Tibial artery (tissue), 4 donors: ENCODE results near the gene ASAP2.

ENCODE experiments used
- DNase-seq, 2 donors: peaks; one replicate each; pipeline ENCODE4 v3.0.0-alpha.2; 2019
- H3K27ac ChIP-seq, 2 donors: fragments of 200-600 bp; sonication (generic) in 1 of 2; 1 replicate in 1 of 2; 2 replicates in 1 of 2; pipeline ENCODE4 v1.5.1; 2018 to 2019; ENCODE audit warnings: mild to moderate bottlenecking in 1 of 2
- H3K27me3 ChIP-seq, 2 donors: fragments of 200-600 bp; sonication (generic) in 1 of 2; one replicate each; pipeline versions ENCODE4 v1.5.1 to v1.6.0; 2016 to 2019
- H3K36me3 ChIP-seq, 3 donors: fragments of 200-600 bp; sonication (generic) in 2 of 3; one replicate each; pipeline ENCODE4 v1.5.1; 2016 to 2019; ENCODE audit warnings: mild to moderate bottlenecking in 2 of 3
- H3K4me1 ChIP-seq, 4 donors: fragments of 200-600 bp; sonication (generic) in 2 of 4; 1 replicate in 3 of 4; 2 replicates in 1 of 4; pipeline ENCODE4 v1.5.1; 2016 to 2019
- H3K4me3 ChIP-seq, 2 donors: fragments of 200-600 bp; sonication (generic) in 1 of 2; 1 replicate in 1 of 2; 2 replicates in 1 of 2; pipeline ENCODE4 v1.5.1; 2018 to 2019; ENCODE audit warnings: mild to moderate bottlenecking in 2 of 2
- H3K9me3 ChIP-seq, 3 donors: fragments of 200-600 bp; sonication (generic) in 1 of 3; one replicate each; pipeline ENCODE4 v1.5.1; 2016 to 2019
- intact Hi-C: fragments of 100-400 bp; cut with DNase I; formaldehyde crosslinking; loops from one replicate; pipeline ENCODE4 v1.15.0; 2023; ENCODE audit warnings: low total_unique reads
- TF ChIP-seq, protein P1 (sequence below), 2 experiments: fragments of 200-600 bp in 1 of 2; fragments of 450-650 bp in 1 of 2; IDR thresholded peaks; one replicate each; pipeline ENCODE4 v1.5.1; 2017 to 2019; ENCODE audit warnings: antibody characterized with exemption in 2 of 2, mild to moderate bottlenecking in 1 of 2, moderate library complexity in 1 of 2

Gene ASAP2

DNA sequence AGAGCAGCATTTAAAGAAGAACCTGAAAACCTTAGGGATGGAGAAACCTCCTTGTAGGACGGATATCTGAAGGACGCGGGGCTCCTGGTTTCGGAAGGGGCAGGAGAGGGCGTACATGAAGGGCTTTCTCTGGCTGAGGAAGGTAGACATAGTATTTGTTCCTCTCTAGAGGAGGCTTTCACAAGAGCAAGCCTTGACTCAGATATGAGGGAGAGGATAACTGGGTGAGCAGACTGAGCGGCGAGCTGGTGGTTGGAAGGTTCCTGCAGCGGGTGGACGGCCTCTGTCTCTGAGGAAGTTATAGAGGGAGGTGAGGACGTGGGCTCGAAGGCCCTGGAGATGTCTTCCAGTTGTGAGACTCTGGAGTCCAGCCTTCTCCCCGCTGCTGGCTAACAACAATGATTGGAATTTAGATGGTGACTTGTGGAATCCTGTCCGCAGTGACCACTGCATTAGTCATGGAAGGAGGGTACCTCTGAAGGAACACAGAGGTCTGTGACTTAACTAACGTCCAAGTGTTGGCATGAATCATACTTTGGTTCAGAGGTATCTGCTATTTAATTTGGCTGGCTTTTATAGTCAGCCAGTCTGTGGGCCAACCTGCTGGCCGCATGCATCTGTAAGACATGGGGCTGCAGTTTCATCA is 80.9 kb downstream of the ASAP2 start:
- H3K4me3 ChIP-seq = no peak overlapping the region
- H3K4me1 ChIP-seq = peaks cover 0 to 55% (median 21%) of the 10 kb centered on the region in 4 donors
- H3K27me3 ChIP-seq = no peaks in the 10 kb centered on the region
- TF ChIP-seq, protein P1, sequence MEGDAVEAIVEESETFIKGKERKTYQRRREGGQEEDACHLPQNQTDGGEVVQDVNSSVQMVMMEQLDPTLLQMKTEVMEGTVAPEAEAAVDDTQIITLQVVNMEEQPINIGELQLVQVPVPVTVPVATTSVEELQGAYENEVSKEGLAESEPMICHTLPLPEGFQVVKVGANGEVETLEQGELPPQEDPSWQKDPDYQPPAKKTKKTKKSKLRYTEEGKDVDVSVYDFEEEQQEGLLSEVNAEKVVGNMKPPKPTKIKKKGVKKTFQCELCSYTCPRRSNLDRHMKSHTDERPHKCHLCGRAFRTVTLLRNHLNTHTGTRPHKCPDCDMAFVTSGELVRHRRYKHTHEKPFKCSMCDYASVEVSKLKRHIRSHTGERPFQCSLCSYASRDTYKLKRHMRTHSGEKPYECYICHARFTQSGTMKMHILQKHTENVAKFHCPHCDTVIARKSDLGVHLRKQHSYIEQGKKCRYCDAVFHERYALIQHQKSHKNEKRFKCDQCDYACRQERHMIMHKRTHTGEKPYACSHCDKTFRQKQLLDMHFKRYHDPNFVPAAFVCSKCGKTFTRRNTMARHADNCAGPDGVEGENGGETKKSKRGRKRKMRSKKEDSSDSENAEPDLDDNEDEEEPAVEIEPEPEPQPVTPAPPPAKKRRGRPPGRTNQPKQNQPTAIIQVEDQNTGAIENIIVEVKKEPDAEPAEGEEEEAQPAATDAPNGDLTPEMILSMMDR (IDR thresholded peaks at IDR 0.05) = no peak
- no peak for DNase-seq
- H3K27ac ChIP-seq = peak overlapping the region; percentile 32 to 43
- no peaks in the 10 kb centered on the region for H3K36me3 ChIP-seq
- no peaks in the 10 kb centered on the region for H3K9me3 ChIP-seq
- intact Hi-C loops = no loop called here

DNA sequence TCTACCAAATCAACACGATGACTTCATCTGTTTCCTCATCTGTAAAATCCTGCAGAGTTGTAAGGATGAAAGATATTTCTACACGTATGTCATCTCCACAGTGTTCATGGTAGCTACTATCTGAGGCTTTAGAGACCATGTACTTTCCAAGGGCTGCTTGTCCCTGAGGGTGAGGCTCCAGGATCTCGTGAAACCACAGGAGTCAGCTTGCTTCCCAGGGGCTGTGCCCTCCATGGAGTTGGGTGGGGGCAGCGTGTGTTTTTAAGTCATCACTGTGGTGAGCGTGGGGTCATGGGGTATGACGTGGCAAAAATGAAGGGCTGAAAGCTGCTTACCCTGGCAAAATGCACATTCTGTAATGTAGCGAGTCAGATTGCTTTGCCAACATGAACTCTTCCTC is 81.6 kb downstream of the ASAP2 start:
- TF ChIP-seq, protein P1 (IDR thresholded peaks at IDR 0.05) = no peak
- intact Hi-C loops = no loop called here

DNA sequence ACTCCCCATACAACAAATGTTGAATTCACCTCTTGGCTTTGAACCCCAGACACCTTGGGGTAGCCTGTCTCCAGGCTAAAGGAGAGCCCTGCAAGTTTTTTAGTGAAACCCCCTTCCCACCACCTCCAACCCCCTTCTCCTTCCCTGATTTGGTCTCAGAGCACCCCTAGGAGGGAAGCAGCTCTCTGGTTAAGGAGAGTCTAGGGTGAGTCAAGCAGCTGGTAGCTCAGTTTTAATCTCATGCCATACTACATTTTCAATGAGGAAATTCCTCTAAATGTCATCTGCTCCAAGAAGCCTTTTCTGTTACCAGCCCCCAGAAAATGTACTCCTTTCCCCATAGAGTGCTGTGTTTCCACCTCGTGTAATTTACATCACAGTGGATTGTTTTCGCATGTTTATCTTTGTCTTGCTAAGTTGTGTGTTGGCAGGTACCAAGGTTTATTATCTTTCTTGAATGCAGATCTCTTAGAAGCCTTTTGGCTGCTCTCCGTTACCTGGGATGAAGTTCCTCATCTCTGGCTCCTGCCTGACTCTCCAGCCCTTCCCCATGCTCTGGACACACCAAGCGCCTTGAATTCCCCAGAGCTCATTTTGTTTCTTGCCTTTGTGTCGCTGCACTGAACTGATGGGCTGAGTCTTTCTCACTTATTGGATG is 82.2 kb downstream of the ASAP2 start:
- intact Hi-C loops = no loop called here
- Histone ChIP-seq H3K4me1 (peaks cover 0 to 55% (median 25%) of the 10 kb centered on the region in 4 donors), H3K9me3 (no peaks in the 10 kb centered on the region), H3K4me3 (no peak overlapping the region), H3K27me3 (no peaks in the 10 kb centered on the region), H3K36me3 (no peaks in the 10 kb centered on the region), H3K27ac (peak overlapping the region; percentile 24 to 32)
- TF ChIP-seq, protein P1 (IDR thresholded peaks at IDR 0.05) = no peak
- no peak for DNase-seq

More for the DNA sequence above, 81.6 kb downstream of the ASAP2 start:
- no peak for DNase-seq
- Histone ChIP-seq H3K4me3 (no peak overlapping the region), H3K4me1 (peaks cover 0 to 55% (median 21%) of the 10 kb centered on the region in 4 donors), H3K27me3 (no peaks in the 10 kb centered on the region), H3K36me3 (no peaks in the 10 kb centered on the region), H3K9me3 (no peaks in the 10 kb centered on the region), H3K27ac (peak overlapping the region; percentile 24 to 32)

DNA sequence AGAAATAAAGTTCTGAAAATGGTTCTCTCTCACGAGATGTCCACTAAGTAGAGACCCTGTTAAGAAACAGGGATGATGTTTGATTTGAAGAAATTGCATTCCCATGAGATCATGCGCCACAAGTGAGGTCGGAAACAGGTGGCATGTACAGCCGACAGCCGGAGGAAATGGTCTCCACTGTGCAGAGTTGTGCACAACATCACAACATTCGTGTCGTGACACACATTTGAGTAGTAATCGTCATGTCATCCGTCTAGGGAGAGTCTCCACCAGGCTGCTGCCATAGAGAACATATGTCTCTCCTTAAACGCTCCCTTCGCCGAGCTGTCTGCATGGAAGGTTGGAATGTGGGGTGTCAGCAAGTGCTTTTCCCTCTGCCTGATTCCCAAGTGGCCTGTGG is 84.7 kb downstream of the ASAP2 start:
- intact Hi-C loops = no loop called here
- Histone ChIP-seq H3K4me1 (peaks cover 0 to 47% (median 30%) of the 10 kb centered on the region in 4 donors), H3K9me3 (no peaks in the 10 kb centered on the region), H3K4me3 (no peak overlapping the region), H3K27ac (no peak overlapping the region), H3K27me3 (no peaks in the 10 kb centered on the region), H3K36me3 (no peaks in the 10 kb centered on the region)
- DNase-seq = no peak
- TF ChIP-seq, protein P1 (IDR thresholded peaks at IDR 0.05) = no peak

DNA sequence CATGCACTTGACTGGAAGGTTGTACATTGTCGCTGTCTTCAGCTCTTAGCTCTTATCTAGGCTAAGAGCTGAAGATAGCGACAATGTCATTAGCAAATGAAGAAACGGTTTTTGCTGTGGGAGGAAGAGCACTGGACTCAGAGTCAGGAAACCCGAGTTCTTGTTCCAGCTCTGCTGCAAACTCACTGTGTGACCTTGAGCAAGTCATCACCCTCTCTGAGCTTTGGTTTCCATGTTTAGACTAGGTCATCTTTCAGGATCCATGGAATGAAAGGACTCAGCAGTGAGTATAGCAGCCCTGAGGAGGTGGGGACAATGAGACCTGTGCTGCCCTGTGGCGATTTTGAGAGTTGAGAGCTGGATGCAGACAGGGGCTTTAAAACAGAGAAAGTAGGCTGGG is 85.3 kb downstream of the ASAP2 start:
- TF ChIP-seq, protein P1 (IDR thresholded peaks at IDR 0.05) = no peak
- Histone ChIP-seq H3K27me3 (no peaks in the 10 kb centered on the region), H3K4me1 (peaks cover 0 to 46% (median 30%) of the 10 kb centered on the region in 4 donors), H3K9me3 (no peaks in the 10 kb centered on the region), H3K4me3 (no peak overlapping the region), H3K36me3 (no peaks in the 10 kb centered on the region), H3K27ac (no peak overlapping the region)
- intact Hi-C loops = no loop called here
- DNase-seq = no peak
